Measurements from ENCODE around the gene PRKAG3. TPM values are rescaled to one million over a fixed set of nuclear protein-coding genes. Genes with fewer than 3 reads are reported as not detected.
"Not testable (repeated sequence)": the region's sequence is repeated elsewhere in the genome, so short reads cannot be mapped to it uniquely, and the experiment has no call there.

The PRKAG3 gene
- total and polyA plus RNA-seq, 2 experiments from 2014 or later, result 0.23 TPM; not detected in 1

DNA sequence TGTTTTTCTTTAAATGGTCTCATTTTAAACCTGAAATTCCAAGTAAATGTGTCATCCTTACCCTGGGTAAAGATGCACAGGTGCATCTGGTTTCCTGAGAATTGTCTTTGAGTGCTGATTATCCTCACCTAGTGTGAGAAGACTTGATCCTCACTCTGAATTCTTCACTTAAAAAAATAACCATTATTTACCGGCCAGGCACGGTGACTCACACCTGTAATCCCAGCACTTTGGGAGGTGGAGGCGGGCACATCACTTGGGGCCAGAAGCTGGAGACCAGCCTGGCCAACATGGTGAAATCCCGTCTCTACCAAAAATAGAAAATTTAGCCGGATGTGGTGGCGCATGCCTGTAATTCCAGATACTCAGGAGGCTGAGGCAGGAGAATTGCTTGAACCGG is 18.1 kb upstream of the PRKAG3 start:
- H3K9me2 ChIP-seq (replicated peaks; ENCODE audit: insufficient read depth), result no peaks in the 10 kb centered on the region
- no peak for TF ChIP-seq EZH2 (IDR thresholded peaks at IDR 0.05; ENCODE audit: borderline replicate concordance)
- no peak for TF ChIP-seq EZH2phosphoT487 (IDR thresholded peaks at IDR 0.05; ENCODE audit: low read depth, severe bottlenecking, unreplicated experiment)
- TF ChIP-seq, protein P1, sequence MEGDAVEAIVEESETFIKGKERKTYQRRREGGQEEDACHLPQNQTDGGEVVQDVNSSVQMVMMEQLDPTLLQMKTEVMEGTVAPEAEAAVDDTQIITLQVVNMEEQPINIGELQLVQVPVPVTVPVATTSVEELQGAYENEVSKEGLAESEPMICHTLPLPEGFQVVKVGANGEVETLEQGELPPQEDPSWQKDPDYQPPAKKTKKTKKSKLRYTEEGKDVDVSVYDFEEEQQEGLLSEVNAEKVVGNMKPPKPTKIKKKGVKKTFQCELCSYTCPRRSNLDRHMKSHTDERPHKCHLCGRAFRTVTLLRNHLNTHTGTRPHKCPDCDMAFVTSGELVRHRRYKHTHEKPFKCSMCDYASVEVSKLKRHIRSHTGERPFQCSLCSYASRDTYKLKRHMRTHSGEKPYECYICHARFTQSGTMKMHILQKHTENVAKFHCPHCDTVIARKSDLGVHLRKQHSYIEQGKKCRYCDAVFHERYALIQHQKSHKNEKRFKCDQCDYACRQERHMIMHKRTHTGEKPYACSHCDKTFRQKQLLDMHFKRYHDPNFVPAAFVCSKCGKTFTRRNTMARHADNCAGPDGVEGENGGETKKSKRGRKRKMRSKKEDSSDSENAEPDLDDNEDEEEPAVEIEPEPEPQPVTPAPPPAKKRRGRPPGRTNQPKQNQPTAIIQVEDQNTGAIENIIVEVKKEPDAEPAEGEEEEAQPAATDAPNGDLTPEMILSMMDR (IDR thresholded peaks at IDR 0.05; ENCODE audit: poor library complexity), result no peak
- no peak overlapping the region for H3K27ac ChIP-seq
- no peaks in the 10 kb centered on the region for H3K79me2 ChIP-seq
- 72% methylated on average over 7 of the region's 7 CpGs for WGBS (ENCODE audit: low lambda C conversion rate, missing lambda C conversion rate)
- no peak overlapping the region for H2AFZ ChIP-seq
- H3K36me3 ChIP-seq (replicated peaks; ENCODE audit: insufficient read depth, low read depth), result no peaks in the 10 kb centered on the region
- H3K9me3 ChIP-seq (ENCODE audit: low read depth), result no peaks in the 10 kb centered on the region
- H3K4me3 ChIP-seq, result no peak overlapping the region
- peaks cover 12% of the 10 kb centered on the region for H3K27me3 ChIP-seq
- no peaks in the 10 kb centered on the region for H4K20me1 ChIP-seq (ENCODE audit: insufficient read depth, poor library complexity, severe bottlenecking)
- H3K4me2 ChIP-seq, result no peak overlapping the region
- H3K4me1 ChIP-seq (ENCODE audit: insufficient read depth), result no peaks in the 10 kb centered on the region
- DNase-seq (ENCODE audit: low spot score), result no peak

DNA sequence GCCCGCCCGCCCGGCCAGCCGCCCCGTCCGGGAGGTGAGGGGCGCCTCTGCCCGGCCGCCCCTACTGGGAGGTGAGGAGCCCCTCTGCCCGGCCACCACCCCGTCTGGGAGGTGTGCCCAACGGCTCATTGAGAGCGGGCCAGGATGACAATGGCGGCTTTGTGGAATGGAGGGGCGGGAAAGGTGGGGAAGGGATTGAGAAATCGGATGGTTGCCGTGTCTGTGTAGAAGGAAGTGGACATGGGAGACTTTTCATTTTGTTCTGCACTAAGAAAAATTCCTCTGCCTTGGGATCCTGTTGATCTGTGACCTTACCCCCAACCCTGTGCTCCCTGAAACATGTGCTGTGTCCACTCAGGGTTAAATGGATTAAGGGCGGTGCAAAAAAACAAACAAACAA is 15.4 kb upstream of the PRKAG3 start:
- not testable (repeated sequence) for H3K36me3 ChIP-seq (replicated peaks; ENCODE audit: insufficient read depth, low read depth); H3K4me2 ChIP-seq; H3K4me1 ChIP-seq (ENCODE audit: insufficient read depth); DNase-seq (ENCODE audit: low spot score); H2AFZ ChIP-seq; H3K4me3 ChIP-seq; H3K9me2 ChIP-seq (replicated peaks; ENCODE audit: insufficient read depth); H3K9me3 ChIP-seq (ENCODE audit: low read depth); H4K20me1 ChIP-seq (ENCODE audit: insufficient read depth, poor library complexity, severe bottlenecking); H3K27ac ChIP-seq; H3K27me3 ChIP-seq; H3K79me2 ChIP-seq
- 98% methylated on average over 5 of the region's 18 CpGs for WGBS (ENCODE audit: low lambda C conversion rate, missing lambda C conversion rate)

DNA sequence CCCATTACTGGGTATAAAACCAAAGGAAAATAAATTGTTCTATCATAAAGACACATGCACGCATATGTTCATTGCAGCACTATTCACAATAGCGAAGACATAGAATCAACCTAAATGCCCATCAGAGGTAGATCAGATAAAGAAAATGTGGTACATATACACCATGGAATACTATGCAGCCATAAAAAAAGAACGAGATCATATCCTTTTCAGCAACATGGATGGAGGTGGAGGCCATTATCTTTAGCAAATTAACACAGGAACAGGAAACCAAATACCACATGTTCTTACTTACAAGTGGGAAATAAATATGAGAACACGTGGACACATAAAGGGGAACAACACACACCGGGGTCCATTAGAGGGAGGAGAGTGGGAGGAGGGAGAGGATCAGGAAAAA is 12.7 kb upstream of the PRKAG3 start:
- H3K27ac ChIP-seq; H3K9me3 ChIP-seq (ENCODE audit: low read depth): not testable (repeated sequence)
- WGBS (ENCODE audit: low lambda C conversion rate, missing lambda C conversion rate), result 81% methylated on average over 5 of the region's 5 CpGs

DNA sequence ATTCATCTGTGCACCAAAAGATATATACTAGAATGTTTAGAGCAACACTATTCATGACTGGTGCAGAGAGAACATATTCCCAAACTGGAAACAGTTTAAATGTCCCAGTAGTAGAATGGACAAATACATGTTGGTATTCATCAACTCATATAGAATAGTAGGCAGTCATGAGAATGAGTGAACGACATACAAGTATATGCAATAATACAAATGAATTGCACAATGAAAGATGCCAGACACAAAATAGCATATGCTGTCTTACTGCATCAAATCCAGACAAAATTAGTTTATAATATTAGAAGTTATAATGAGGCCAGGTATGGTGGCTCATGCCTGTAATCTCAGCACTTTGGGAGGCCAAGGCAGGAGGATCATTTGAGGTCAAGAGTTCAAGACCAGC is 8.3 kb upstream of the PRKAG3 start:
- no peak overlapping the region for H2AFZ ChIP-seq
- no peaks in the 10 kb centered on the region for H4K20me1 ChIP-seq (ENCODE audit: insufficient read depth, poor library complexity, severe bottlenecking)
- H3K79me2 ChIP-seq, result no peaks in the 10 kb centered on the region
- H3K4me2 ChIP-seq, result no peak overlapping the region
- 89% methylated on average over 1 of the region's 1 CpG for WGBS (ENCODE audit: low lambda C conversion rate, missing lambda C conversion rate)
- DNase-seq (ENCODE audit: low spot score), result no peak
- H3K4me1 ChIP-seq (ENCODE audit: insufficient read depth), result no peaks in the 10 kb centered on the region
- H3K9me2 ChIP-seq (replicated peaks; ENCODE audit: insufficient read depth), result no peaks in the 10 kb centered on the region
- no peak overlapping the region for H3K4me3 ChIP-seq
- H3K27me3 ChIP-seq, result peaks cover 6% of the 10 kb centered on the region
- no peak overlapping the region for H3K27ac ChIP-seq
- no peaks in the 10 kb centered on the region for H3K9me3 ChIP-seq (ENCODE audit: low read depth)
- TF ChIP-seq, protein P1 (IDR thresholded peaks at IDR 0.05; ENCODE audit: poor library complexity), result no peak
- TF ChIP-seq EZH2 (IDR thresholded peaks at IDR 0.05; ENCODE audit: borderline replicate concordance) (no peak), EZH2phosphoT487 (IDR thresholded peaks at IDR 0.05; ENCODE audit: low read depth, severe bottlenecking, unreplicated experiment) (no peak)
- no peaks in the 10 kb centered on the region for H3K36me3 ChIP-seq (replicated peaks; ENCODE audit: insufficient read depth, low read depth)

More for the DNA sequence above, 12.7 kb upstream of the PRKAG3 start:
- not testable (repeated sequence) for H2AFZ ChIP-seq; H3K27me3 ChIP-seq; H3K4me3 ChIP-seq; H3K4me2 ChIP-seq; H3K9me2 ChIP-seq (replicated peaks; ENCODE audit: insufficient read depth); H3K36me3 ChIP-seq (replicated peaks; ENCODE audit: insufficient read depth, low read depth); H3K79me2 ChIP-seq; H3K4me1 ChIP-seq (ENCODE audit: insufficient read depth); H4K20me1 ChIP-seq (ENCODE audit: insufficient read depth, poor library complexity, severe bottlenecking); DNase-seq (ENCODE audit: low spot score)

DNA sequence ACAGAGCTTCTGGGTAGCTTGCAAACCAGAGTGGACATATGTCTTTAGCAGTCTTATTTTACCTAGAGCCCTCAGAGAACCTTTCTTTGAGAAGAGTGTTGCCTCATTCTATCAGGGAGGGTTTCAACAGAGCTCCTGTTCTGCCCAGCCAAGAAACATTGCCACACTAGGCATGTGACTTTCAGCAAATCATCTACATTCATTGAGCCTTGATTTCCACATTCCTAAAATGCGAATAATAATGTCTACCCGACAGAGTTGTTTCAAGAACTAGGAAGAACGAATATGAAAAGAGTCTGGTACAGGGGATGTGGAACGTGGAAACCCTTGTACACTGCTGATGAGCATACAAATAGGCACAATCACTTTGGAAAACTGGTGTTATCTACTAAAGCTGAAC is 7.8 kb upstream of the PRKAG3 start:
- H3K36me3 ChIP-seq (replicated peaks; ENCODE audit: insufficient read depth, low read depth), result no peaks in the 10 kb centered on the region
- H3K4me3 ChIP-seq, result no peak overlapping the region
- peaks cover 9% of the 10 kb centered on the region for H3K27me3 ChIP-seq
- no peaks in the 10 kb centered on the region for H3K4me1 ChIP-seq (ENCODE audit: insufficient read depth)
- H3K79me2 ChIP-seq, result no peaks in the 10 kb centered on the region
- TF ChIP-seq EZH2 (IDR thresholded peaks at IDR 0.05; ENCODE audit: borderline replicate concordance) (no peak), EZH2phosphoT487 (IDR thresholded peaks at IDR 0.05; ENCODE audit: low read depth, severe bottlenecking, unreplicated experiment) (no peak)
- TF ChIP-seq, protein P1 (IDR thresholded peaks at IDR 0.05; ENCODE audit: poor library complexity), result no peak
- no peaks in the 10 kb centered on the region for H3K9me2 ChIP-seq (replicated peaks; ENCODE audit: insufficient read depth)
- no peak for DNase-seq (ENCODE audit: low spot score)
- no peaks in the 10 kb centered on the region for H4K20me1 ChIP-seq (ENCODE audit: insufficient read depth, poor library complexity, severe bottlenecking)
- H3K27ac ChIP-seq, result no peak overlapping the region
- H3K9me3 ChIP-seq (ENCODE audit: low read depth), result no peaks in the 10 kb centered on the region
- H3K4me2 ChIP-seq, result no peak overlapping the region
- WGBS (ENCODE audit: low lambda C conversion rate, missing lambda C conversion rate), result 72% methylated on average over 4 of the region's 4 CpGs
- H2AFZ ChIP-seq, result no peak overlapping the region
